Germinal center (tissue), 1 donor: Measurements from ENCODE around the gene HAT1.

ENCODE experiments used
- DNase-seq: peaks from one replicate; pipeline ENCODE4 v3.0.0; 2012; ENCODE audit warnings: mixed read lengths, low spot score

The HAT1 gene

DNA sequence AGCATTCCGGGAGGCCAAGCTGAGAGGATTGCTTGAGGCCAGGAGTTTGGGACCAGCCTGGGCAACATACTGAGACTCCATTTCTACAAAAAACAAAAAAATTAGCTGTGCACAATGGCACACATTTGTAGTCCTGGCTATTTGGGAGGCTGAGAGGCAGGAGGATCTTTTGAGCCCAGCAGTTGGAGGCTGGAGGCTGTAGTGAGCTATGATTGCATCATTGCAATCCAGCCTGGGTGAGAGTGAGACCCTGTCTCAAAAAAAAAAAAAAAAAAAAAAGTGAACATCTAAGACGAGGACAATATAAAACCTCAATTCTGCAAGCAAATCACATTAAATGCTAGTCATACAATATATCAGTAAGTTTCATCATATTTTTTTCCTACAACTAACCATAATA, 2.8 kb upstream of the HAT1 start:
- no peak for DNase-seq

DNA sequence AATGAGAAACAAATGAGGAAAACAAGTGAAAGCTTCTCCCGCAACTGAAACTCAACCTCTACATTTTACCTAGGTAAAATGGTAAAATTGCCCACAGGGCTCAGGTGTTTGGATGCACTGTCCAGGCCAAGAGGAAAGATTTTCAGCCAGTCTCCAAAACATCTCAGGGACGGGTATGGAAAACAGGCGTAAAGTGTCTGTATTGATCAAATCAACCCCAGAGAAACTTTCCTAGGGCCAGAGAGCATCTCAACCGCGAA, 361 bp upstream of the HAT1 start:
- no peak for DNase-seq

DNA sequence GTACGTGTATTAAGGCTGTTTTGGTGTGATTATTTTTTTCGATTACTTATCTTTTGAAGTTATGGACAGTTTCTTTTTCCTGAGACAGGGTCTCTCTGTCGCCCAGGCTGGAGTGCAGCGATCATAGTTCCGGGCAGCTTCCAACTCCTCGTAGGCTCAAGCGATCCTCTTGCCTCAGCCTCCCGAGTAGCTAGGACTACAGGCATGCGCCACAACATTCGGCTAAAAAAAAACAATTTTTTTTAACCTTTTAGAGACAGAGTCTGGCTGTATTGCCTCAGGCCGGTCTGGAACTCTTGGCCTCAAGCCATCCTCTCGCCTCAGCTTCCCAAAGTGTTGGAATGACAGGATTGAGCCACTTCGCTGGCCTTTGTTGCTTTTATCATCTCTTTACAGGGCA, 945 bp downstream of the HAT1 start:
- no peak for DNase-seq

DNA sequence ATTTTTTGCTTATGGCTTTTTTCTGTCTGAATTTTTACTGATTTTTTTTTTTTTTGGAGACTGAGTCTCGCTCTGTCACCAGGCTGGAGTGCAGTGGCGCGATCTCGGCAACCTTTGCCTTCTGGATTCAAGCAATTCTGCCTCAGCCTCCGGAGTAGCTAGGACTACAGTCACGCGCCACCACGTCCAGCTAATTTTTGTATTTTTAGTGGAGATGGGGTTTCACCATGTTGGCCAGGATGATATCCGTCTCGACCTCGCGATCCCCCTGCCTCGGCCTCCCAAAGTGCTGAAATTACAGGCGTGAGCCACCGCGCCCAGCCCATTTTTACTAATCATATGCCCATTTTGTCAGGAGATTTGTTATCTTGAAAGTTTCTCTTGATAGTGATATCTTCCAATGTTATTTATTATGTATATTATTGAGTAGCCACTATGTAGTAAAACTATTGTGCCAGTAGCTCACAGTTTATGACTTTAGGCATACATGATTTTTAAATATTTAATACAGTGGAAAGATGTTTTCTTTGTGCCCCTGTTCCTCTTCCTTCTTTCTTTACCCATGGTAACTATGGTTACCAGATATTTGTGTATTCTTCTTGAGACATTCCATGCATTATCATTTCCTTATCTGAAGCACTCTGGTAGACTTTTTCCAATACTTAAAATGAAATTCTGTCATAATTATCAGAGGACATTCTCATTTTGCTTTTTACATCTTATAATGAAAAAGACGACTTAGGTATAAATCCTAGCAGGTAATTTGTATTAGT, 2.1 kb downstream of the HAT1 start:
- no peak for DNase-seq

DNA sequence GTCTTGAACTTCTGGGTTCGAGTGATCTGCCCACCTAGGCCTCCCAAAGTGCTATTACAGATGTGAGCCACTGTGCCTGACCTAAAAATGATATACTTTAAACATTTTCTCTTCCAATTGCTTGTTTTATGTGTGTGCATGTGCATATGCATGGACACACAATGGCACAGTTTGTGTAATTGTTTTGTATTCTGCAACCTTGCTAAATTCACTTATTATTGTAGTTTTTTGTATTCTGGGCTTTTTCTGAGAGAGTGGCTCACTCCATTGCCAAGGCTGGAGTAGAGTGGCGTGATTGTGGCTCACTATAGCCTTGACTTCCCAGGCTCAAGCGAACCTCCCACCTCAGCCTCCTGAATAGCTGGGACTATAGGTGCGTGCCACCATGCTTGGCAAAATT, 8.1 kb downstream of the HAT1 start:
- no peak for DNase-seq

DNA sequence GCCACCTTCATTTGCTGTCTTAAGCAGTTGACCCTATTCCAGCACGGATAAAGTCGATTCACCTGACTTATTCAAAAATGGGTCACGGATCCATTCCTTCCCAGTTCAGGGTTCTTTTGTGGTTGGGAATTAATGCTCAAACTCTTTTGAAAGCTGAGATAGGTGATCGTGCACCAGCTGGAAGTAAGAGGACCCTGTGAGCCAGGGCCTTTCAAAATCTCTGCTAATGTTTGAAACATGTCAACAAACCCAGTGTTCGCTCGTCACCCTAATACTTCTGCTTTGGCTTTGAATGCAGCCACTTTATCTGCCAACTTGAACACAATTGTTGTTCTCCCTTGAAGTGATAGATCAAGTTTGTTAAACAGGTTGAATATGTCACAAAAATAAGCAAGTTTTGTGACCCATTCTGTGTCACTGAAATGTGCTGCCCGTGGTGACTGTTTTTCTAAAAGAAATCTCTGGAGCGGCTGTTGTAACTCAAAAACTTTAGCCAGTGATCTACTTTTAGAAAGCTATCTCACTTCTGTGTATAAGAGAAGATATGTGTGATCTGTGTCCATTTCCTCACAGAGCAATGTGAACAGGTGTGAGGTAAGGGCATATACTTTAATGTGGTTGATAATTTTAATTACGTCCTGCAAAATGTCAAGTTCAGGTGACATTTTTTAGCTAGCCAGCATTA, 16.9 kb downstream of the HAT1 start:
- no peak for DNase-seq

DNA sequence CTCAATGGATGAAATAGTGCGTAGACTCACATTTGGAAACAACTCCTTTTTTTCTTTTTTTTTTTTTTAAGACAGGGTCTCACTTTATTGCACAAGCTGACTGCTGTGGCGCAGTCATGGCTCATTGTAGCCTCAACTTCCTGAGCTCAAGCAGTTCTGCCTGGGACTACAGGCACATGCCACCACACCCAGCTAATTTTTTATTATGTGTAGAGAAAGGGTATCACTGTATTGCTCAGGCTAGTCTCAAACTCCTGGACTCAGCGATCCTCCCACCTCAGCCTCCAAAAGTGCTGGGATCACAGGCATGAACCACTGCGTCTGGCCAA, 17.4 kb downstream of the HAT1 start:
- no peak for DNase-seq

DNA sequence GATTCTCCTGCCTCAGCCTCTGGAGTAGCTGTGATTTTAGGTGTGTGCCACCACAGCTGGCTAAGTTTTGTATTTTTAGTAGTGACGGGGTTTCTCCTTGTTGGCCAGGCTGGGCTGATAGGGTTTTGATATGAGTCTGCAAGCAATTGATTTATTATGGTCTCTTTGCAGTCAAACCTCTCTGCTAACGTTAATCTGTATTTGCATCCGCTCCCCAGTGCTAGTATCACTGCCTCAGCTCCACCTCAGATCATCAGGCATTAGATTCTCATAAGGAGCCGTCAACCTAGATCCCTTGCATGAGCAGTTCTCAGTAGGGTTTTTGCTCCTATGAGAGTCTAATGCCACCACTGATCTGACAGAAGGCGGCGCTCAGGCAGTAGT, 19.0 kb downstream of the HAT1 start:
- no peak for DNase-seq

DNA sequence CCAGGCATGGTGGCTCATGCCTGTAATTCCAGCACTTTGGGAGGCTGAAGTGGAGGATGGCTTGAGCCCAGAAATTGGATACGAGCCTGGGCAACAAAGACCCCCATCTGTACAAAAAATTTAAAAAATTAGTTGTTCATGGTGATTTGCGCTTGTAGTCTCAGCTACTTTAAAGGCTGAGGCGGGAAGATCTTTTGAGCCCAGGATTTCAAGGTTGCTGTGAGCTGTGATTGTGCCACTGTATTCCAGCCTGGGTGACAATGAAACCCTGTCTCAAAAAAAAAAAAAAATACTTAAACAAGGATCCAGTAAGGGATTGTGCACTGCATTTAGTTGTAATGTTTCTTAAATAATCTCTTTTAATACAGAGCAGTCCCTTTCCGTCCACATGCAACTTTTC, 21.6 kb downstream of the HAT1 start:
- no peak for DNase-seq

DNA sequence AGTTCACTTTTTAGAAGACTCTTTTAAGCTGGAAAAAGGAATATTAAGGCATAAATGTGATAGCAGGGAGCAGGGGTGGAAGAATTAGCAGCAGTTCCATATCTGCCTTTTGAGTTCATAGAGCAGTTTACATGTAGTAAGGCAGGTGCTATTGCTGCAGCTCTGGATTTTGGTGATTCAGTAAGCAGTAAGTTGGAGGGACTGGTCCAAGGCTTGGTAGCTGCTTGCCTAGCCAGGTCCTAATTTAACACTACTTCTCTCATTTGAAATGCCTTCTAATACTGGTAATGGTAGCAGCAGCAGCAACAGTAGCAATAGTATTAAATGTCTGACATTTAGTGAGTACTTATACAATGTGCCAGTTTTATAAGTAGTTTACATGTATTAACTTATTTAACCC, 30.0 kb downstream of the HAT1 start:
- no peak for DNase-seq

DNA sequence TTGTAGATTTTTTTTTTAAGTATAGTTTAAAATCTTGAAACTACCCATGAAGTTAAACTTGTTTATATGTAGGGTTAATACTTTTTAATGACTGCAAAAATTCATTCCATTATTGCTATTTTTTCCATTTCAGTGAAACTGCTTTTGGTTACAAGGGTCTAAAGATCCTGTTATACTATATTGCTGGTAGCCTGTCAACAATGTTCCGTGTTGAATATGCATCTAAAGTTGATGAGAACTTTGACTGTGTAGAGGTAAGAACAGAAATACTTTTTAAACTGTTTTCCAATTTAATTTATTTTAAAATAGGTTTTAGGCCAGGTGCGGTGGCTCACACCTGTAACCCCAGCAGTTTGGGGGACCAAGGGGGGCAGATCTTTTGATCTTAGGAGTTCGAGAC, 30.5 kb downstream of the HAT1 start:
- DNase-seq = no peak

DNA sequence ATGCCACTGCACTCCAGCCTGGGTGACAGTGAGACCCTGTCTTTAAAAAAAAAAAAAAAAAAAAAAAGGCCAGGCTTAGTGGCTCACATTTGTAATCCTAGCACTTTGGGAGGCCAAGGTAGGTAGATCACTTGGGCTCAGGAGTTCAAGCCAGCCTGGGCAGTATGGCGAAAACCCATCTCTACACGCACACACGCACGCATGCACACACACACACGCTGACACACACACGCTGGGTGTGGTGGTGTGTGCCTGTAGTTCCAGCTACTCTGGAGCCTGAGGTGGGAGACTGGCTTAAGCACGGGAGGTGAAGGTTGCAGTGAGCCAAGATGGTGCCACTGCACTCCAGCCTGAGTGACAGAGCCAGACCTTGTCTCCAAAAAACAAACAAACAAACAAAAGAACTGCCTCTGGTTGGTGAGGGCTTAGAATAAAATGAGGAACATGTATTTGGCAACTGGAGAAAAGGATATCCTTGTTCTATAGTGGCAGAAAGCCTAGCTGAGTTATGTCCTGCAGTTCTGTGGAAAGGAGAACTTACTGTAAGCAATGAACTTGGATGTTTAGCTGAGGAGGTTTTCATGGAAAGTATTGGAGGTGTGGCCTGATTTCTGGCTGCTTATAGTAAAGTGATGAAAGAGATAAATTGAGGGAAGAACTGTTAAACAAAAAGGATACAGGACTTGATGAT, 34.0 kb downstream of the HAT1 start:
- DNase-seq = no peak

DNA sequence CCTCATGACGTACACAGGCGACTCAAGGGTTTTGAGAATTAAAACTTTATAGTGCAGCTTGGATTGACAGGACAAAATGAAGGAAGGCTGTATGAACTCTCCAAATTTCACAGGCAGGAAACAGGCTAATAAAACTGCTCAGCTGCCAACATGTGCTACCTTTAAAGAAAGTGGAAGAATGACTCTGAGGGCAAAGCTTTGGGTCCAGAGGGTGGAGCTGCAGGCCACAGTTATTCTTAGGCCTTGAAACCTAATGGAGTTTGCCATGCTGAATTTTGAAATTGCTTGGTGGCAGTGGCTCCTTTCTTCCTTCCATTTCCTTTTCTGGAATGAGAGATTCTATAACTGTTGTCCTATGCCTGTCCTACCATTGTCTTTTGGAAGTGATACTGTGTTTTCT, 34.8 kb downstream of the HAT1 start:
- no peak for DNase-seq

DNA sequence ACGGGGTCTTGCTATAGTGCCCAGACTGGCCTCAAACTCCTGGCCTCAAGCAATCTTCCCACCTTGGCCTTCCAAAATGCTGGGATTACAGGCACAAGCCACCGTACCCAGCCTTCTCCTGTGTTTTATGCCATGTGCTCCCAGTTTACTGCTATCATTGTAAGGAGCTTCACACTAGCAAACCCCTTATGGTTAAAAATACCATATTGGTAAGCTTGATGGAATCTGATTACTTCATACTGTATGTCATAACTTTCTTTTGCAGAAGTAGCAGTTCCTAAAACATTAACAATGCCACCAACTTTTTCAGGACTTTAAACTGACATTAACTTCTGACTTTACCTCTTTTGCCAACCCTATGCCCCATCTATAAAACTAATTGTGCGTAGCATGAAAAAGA, 36.2 kb downstream of the HAT1 start:
- DNase-seq = no peak

DNA sequence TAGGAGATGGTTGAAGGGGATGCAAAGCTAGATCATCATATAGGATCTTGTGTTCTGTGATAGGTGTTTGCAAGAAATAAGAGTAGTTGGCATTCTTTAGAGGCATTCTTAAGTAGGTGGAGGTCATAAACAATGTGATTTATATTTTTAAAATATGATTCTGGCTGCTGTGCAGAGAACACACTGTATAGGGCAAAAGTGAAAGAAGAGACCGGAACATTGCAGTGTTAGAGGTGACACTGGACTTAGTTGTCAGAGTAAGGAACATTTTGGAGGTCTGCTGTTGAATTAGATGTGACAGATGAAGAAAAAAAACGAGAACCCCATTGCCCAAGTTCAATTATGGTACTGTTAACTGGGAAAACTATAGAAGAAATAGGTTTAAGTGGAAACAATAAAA, 37.7 kb downstream of the HAT1 start:
- no peak for DNase-seq

DNA sequence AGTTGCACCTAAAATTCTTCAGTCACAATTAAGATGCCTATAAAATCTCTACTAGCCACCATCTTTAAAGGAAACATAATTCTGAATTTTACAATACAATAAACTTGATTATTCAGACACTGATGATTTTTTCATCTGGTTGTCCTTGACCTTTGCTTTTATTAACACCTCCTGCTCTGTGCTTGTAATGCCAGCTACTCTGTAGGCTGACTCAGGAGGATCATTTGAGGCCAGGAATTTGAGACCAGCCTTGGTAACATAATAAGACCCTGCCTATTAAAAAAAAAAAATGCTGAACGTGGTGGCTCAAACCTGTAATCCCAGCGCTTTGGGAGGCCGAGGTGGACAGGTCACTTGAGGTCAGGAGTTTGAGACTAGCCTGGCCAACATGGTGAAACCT, 38.3 kb downstream of the HAT1 start:
- no peak for DNase-seq

DNA sequence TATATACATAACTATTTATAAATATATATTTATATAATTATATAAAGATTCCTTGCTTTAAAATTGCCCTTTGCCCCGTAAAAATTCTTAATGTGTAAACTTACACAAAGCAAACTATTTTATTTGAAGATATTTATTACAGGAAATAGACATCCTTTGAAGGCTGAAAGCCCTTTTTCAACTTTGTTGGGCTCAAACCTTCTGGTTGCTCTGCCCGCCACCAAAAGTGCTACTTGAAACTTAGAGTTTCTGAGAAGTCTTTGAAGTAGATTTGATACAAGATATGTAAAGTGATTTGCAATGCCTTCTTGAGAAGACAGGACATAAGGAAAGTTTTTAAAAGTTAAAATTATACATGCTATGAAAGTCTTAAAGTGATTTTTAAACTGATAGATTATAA, 40.9 kb downstream of the HAT1 start:
- DNase-seq = no peak

DNA sequence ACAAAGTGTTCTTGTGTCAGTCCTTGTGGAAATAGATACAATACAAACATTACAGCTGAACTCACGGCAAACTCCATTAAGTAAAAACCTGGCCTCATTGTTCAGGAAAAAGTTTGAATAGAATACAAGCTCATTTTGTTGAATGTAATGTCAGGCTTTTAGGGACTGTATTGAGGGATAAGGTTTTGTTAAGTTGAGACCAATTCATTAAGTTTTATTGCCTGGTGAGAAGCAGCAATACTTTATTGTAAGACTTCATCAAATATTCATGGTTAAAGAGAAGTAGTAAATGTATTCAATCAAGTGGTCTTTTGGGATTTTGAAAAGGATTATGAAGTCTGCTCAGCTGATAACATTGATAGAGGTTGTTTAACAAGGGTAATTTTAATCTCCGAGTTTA, 42.0 kb downstream of the HAT1 start:
- no peak for DNase-seq

DNA sequence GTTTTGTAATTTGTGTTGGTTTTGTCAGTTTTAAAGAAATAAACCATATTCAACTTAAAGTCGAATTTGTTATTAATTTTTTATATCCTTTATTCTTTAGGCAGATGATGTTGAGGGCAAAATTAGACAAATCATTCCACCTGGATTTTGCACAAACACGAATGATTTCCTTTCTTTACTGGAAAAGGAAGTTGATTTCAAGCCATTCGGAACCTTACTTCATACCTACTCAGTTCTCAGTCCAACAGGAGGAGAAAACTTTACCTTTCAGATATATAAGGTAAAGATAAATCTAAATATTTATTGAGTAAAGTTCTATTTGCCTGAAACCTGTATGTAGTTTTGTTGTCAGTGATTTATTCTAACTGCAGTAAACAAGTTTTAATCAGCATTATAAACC, 43.0 kb downstream of the HAT1 start:
- DNase-seq = no peak

DNA sequence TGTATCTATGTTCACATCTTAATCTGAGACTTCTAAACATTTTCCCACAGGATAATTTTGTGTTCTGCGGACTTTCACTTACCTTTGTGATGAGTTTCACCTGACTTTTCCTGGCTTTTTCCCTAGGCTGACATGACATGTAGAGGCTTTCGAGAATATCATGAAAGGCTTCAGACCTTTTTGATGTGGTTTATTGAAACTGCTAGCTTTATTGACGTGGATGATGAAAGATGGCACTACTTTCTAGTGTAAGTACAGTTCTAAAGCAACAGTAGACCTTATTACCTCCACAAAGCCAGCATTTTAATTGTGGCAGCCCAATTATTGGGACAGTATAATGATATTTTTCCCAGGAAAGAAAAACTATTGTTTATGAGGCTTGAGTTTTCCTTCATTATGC, 43.4 kb downstream of the HAT1 start:
- no peak for DNase-seq

DNA sequence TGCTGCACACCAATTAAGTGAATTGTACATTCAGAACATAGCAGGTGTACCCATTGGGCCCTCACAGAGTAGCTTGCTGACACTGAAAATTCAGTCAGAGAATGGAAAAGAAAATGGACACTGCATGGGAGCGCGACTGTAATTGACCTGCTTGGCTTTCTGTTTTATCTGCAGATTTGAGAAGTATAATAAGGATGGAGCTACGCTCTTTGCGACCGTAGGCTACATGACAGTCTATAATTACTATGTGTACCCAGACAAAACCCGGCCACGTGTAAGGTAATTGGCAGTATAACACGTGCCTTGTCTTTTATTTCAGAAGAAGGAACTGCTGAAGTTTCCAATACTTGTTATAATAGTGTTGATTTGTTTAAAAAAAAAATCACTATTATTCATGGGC, 44.0 kb downstream of the HAT1 start:
- DNase-seq = no peak

DNA sequence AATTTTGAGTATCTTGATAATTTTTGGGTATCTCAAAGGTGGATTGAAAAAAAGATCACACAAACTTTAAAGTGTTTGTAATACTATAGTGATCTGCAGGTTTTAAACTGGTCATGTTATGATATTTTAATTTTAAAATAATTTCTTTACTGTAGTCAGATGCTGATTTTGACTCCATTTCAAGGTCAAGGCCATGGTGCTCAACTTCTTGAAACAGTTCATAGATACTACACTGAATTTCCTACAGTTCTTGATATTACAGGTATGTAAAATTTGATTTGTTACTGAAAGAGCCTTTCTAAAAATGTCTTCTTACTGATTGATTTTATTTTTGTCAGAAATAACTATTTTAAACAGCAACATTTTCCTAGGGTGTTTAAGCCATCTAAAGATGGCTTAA, 44.4 kb downstream of the HAT1 start:
- no peak for DNase-seq

DNA sequence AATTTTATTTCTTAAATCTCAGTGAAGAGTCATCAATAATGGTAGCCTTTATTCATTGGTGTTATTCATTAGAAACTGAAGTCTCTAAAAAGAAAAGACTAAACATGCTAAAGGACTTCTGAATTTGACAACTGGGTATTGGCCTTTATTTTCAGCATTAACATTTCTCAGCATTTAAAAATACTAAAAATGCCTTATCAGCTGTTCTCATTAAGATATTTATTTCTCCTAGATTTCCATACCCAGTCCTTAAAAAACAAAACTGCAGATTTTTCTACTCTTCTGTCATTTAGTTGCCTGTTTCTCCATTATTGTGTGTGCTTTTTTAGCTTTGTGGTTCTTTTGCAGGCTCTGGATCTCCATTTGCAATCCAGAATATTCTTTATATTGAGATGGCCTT, 46.2 kb downstream of the HAT1 start:
- DNase-seq = no peak
